SK-N-SH (cell line): ENCODE results near the gene ZDHHC14. TPM values are rescaled to one million over a fixed set of nuclear protein-coding genes. Genes with fewer than 3 reads are reported as not detected.

Source experiments
- CTCF ChIA-PET: fragments of 300-600, 350-600 bp; formaldehyde crosslinking; extraction: SDS; loops from one replicate; lab custom pipeline; 2021; lab: Yijun Ruan, JAX
- POLR2A ChIA-PET: fragments of 350-600 bp; sonication (Branson Sonifier 250); formaldehyde crosslinking; extraction: SDS; loops from one replicate; lab custom pipeline; 2020; ENCODE audit warnings: antibody characterized with exemption, inconsistent platforms; lab: Yijun Ruan, JAX
- DNase-seq: peaks from one replicate; pipeline ENCODE4 v3.0.0; 2012
- H2AFZ ChIP-seq: fragments of 200-600 bp; sonication (generic); 2 replicates; pipeline ENCODE4 v1.8.1; 2016; ENCODE audit warnings: antibody characterized with exemption, mild to moderate bottlenecking, low read depth
- H3F3A ChIP-seq: fragments of 200-600 bp; sonication (generic); replicated peaks from 2 replicates; pipeline ENCODE3; 2016; ENCODE audit warnings: antibody characterized with exemption, mild to moderate bottlenecking; ENCODE audit not compliant: insufficient read depth
- H3K27ac ChIP-seq, 2 experiments: fragments of 200-500 bp in 1 of 2; fragments of 200-600 bp in 1 of 2; sonication (Bioruptor generic) in 1 of 2; sonication (generic), shearing (Covaris generic) in 1 of 2; 2 replicates each; pipeline versions ENCODE4 v1.5.1 to v1.6.1; 2014 to 2016; ENCODE audit warnings: low read depth in 2 of 2, inconsistent platforms in 1 of 2, low read length in 1 of 2, mild to moderate bottlenecking in 1 of 2, mixed read lengths in 1 of 2
- H3K27me3 ChIP-seq: fragments of 200-600 bp; sonication (generic), shearing (Covaris generic); 2 replicates; pipeline ENCODE4 v1.6.1; 2016; ENCODE audit warnings: mixed run types; ENCODE audit not compliant: insufficient read depth
- H3K36me3 ChIP-seq, 2 experiments: fragments of 200-500 bp in 1 of 2; fragments of 200-600 bp in 1 of 2; sonication (Bioruptor generic) in 1 of 2; sonication (generic) in 1 of 2; replicated peaks in 1 of 2; 2 replicates each; pipeline versions ENCODE3 to v1.5.1; 2014 to 2016; ENCODE audit warnings: low read length in 1 of 2, mild to moderate bottlenecking in 1 of 2; ENCODE audit not compliant: insufficient read depth in 2 of 2, control insufficient read depth in 1 of 2
- H3K4me1 ChIP-seq, 2 experiments: fragments of 200-500 bp in 1 of 2; fragments of 200-600 bp in 1 of 2; sonication (Bioruptor generic) in 1 of 2; sonication (generic), shearing (Covaris generic) in 1 of 2; 2 replicates each; pipeline versions ENCODE4 v1.5.1 to v1.6.1; 2014 to 2016; ENCODE audit warnings: low read depth in 1 of 2, low read length in 1 of 2, mixed run types in 1 of 2; ENCODE audit not compliant: insufficient read depth in 2 of 2, control insufficient read depth in 1 of 2
- H3K4me2 ChIP-seq: fragments of 200-600 bp; sonication (generic), shearing (Covaris generic); 2 replicates; pipeline ENCODE4 v1.6.1; 2017; ENCODE audit warnings: mixed run types
- H3K4me3 ChIP-seq, 2 experiments: fragments of 200-500 bp in 1 of 2; fragments of 200-600 bp in 1 of 2; sonication (Bioruptor generic) in 1 of 2; sonication (generic), shearing (Covaris generic) in 1 of 2; 2 replicates each; pipeline versions ENCODE4 v1.5.1 to v1.8.1; 2014 to 2016; ENCODE audit warnings: low read depth in 2 of 2, inconsistent platforms in 1 of 2, low read length in 1 of 2, mild to moderate bottlenecking in 1 of 2, mixed read lengths in 1 of 2, moderate library complexity in 1 of 2
- H3K79me2 ChIP-seq: fragments of 200-600 bp; sonication (generic); 2 replicates; pipeline ENCODE4 v1.8.1; 2017; ENCODE audit warnings: mild to moderate bottlenecking; ENCODE audit not compliant: insufficient read depth
- H3K9ac ChIP-seq: fragments of 200-600 bp; sonication (generic); 2 replicates; pipeline ENCODE4 v1.6.1; 2017; ENCODE audit warnings: mixed run types
- H3K9me2 ChIP-seq: fragments of 200-600 bp; sonication (generic); 2 replicates; pipeline ENCODE4 v1.6.1; 2017; ENCODE audit warnings: mixed run types
- H3K9me3 ChIP-seq: fragments of 200-600 bp; sonication (generic); 2 replicates; pipeline ENCODE4 v1.6.1; 2017; ENCODE audit warnings: mixed run types, mild to moderate bottlenecking, moderate library complexity
- H4K20me1 ChIP-seq: fragments of 200-600 bp; sonication (generic); 2 replicates; pipeline ENCODE4 v1.6.1; 2017; ENCODE audit warnings: mild to moderate bottlenecking, mixed run types; ENCODE audit not compliant: insufficient read depth
- ELF1 ChIP-seq: IDR thresholded peaks from 2 replicates; pipeline ENCODE4 v1.4.0; 2012
- EZH2phosphoT487 ChIP-seq: fragments of 200-600 bp; sonication (generic); IDR thresholded peaks from 2 replicates; pipeline ENCODE4 v1.6.1; 2017; ENCODE audit warnings: low read depth, mixed run types, mild to moderate bottlenecking, antibody characterized with exemption, moderate library complexity, borderline replicate concordance
- FOSL2 ChIP-seq: IDR thresholded peaks from 2 replicates; pipeline ENCODE4 v1.4.0; 2012; ENCODE audit warnings: low read depth, mild to moderate bottlenecking, moderate library complexity, borderline replicate concordance
- FOXJ3 ChIP-seq: sonication (generic); formaldehyde crosslinking; IDR thresholded peaks from 2 replicates; pipeline ENCODE4 v1.5.1; 2020; ENCODE audit warnings: mild to moderate bottlenecking, missing genetic modification reagents
- FOXM1 ChIP-seq: IDR thresholded peaks from 2 replicates; pipeline ENCODE4 v1.4.0; 2012; ENCODE audit warnings: low read depth, mild to moderate bottlenecking
- JUND ChIP-seq: IDR thresholded peaks from 2 replicates; pipeline ENCODE4 v1.4.0; 2012
- MEF2A ChIP-seq: IDR thresholded peaks from 2 replicates; pipeline ENCODE4 v1.4.0; 2012; ENCODE audit warnings: low read depth, borderline replicate concordance
- MXI1 ChIP-seq: IDR thresholded peaks from 2 replicates; pipeline ENCODE4 v1.6.1; 2012; ENCODE audit warnings: mild to moderate bottlenecking, low read depth, low read length, improper control_type of control experiment
- NFIC ChIP-seq: IDR thresholded peaks from 2 replicates; pipeline ENCODE4 v1.4.0; 2012; ENCODE audit warnings: borderline replicate concordance
- NRF1 ChIP-seq: IDR thresholded peaks from 2 replicates; pipeline ENCODE4 v1.6.1; 2012; ENCODE audit warnings: low read depth, mild to moderate bottlenecking, low read length
- PBX3 ChIP-seq: IDR thresholded peaks from 2 replicates; pipeline ENCODE4; 2012
- POLR2AphosphoS5 ChIP-seq: IDR thresholded peaks from 2 replicates; pipeline ENCODE4 v1.6.1; 2012; ENCODE audit warnings: low read depth, low read length
- RAD21 ChIP-seq: IDR thresholded peaks from 2 replicates; pipeline ENCODE4 v1.6.1; 2012; ENCODE audit warnings: mild to moderate bottlenecking, low read length
- RFX5 ChIP-seq: IDR thresholded peaks from 2 replicates; pipeline ENCODE4 v1.6.1; 2012; ENCODE audit warnings: mild to moderate bottlenecking, improper control_type of control experiment, low read length
- RXRA ChIP-seq: IDR thresholded peaks from 2 replicates; pipeline ENCODE4 v1.4.0; 2012; ENCODE audit warnings: low read depth, mild to moderate bottlenecking, borderline replicate concordance
- SMC3 ChIP-seq: IDR thresholded peaks from 2 replicates; pipeline ENCODE4 v1.6.1; 2012; ENCODE audit warnings: low read depth, low read length, improper control_type of control experiment
- YY1 ChIP-seq: IDR thresholded peaks from 2 replicates; pipeline ENCODE4 v1.4.0; 2012; ENCODE audit warnings: low read depth, mild to moderate bottlenecking
- WGBS: methylation state at CpG from one replicate; pipeline ENCODE4 v1.1.6; 2017; ENCODE audit warnings: low lambda C conversion rate; 5-methylcytosine and 5-hydroxymethylcytosine counted together
- polyA plus RNA-seq, 3 experiments: library from polyadenylated mRNA; depleted of rRNA; stranded (reverse); fragments of >200 nt; gene quantifications; 2 replicates each; pipeline ENCODE4 v1.2.3, GENCODE V29; 2012
- TF ChIP-seq, protein P1 (sequence below): fragments of 200-600 bp; sonication (generic); IDR thresholded peaks from 2 replicates; pipeline ENCODE4 v1.6.1; 2017; ENCODE audit warnings: antibody characterized with exemption, mild to moderate bottlenecking, moderate library complexity
- TF ChIP-seq, protein P2 (sequence below): IDR thresholded peaks from 2 replicates; pipeline ENCODE4 v1.6.1; 2012; ENCODE audit warnings: mild to moderate bottlenecking, low read depth, low read length, moderate library complexity
- TF ChIP-seq, protein P3 (sequence below): IDR thresholded peaks from 2 replicates; pipeline ENCODE4 v1.4.0; 2012; ENCODE audit warnings: low read depth, borderline replicate concordance

The ZDHHC14 gene
- polyA plus RNA-seq, 1 of the 3 experiments (the other 2 are of a cell fraction): 5.4 TPM

- Histone ChIP-seq H3K36me3 (no peaks in the 10 kb centered on the region), H3K9me2 (no peaks in the 10 kb centered on the region), H2AFZ (no peak overlapping the region), H3K27ac (no peak overlapping the region), H3F3A (no peaks in the 10 kb centered on the region), H3K27me3 (no peaks in the 10 kb centered on the region), H3K4me3 (no peak overlapping the region), H3K79me2 (no peaks in the 10 kb centered on the region), H3K9me3 (no peaks in the 10 kb centered on the region), H3K4me2 (no peak overlapping the region), H3K4me1 (peaks cover 0 to 22% of the 10 kb centered on the region in 2 experiments; a peak in 1 of 4 replicates), H3K9ac (no peak overlapping the region), H4K20me1 (no peaks in the 10 kb centered on the region)
- ChIA-PET CTCF (no interaction called here), POLR2A (no interaction called here)
- no peak for TF ChIP-seq RFX5
- no peak for DNase-seq
- WGBS: 97% methylated on average over 13 of the region's 13 CpGs
Measured at GRCh38 chr6:157646012-157646411, 265.0 kb downstream of the ZDHHC14 start.

DNA sequence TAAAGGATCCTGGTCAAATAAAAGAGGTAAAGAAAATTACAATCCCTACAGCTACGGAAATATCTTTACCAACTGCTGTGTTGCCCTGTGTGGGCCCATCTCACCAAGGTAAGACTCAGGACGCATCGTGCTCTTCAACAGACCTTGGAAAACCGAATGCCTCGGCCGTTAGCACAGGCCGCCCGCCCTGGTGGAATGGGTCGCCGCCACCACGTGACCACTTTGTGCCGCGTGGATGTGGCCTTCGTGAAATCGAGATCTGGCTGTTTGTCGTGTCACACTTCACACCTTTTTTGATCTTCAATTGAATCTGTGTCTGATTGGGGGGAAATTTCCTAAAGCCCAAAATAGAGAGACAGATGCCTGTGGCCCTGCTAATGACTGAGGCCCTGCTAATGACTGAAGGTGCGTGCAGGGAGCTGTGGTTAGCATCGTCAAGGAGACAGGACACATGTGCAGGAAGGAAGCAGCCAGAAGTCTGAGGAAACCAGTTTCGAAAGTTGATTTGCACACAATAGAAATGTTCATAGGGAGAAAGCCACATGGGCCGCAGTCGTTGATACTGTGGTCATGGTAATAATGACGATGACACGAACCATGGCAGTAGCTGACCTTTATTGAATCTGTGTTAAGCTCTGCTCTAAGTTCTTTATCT lies 266.4 kb downstream of the ZDHHC14 start:
- POLR2A ChIA-PET: no interaction called here
- no peaks in the 10 kb centered on the region for H4K20me1 ChIP-seq

More for the DNA sequence above, 266.4 kb downstream of the ZDHHC14 start:
- Histone ChIP-seq H3K27me3 (no peaks in the 10 kb centered on the region), H3K9me3 (no peaks in the 10 kb centered on the region), H3K4me2 (no peak overlapping the region), H3K9me2 (no peaks in the 10 kb centered on the region), H3K79me2 (no peaks in the 10 kb centered on the region), H2AFZ (no peak overlapping the region), H3K4me3 (no peak overlapping the region), H3K4me1 (peaks cover 0 to 22% of the 10 kb centered on the region in 2 experiments; a peak in 1 of 4 replicates), H3K36me3 (no peaks in the 10 kb centered on the region), H3F3A (no peaks in the 10 kb centered on the region), H3K27ac (no peak overlapping the region), H3K9ac (no peak overlapping the region)
- CTCF ChIA-PET: interaction anchor here (1.1 to 1.4 kb wide), 2 partner anchors 109 kb away, joined by 3 to 4 read pairs; no protein-coding TSS in a partner anchor
- WGBS: 98% methylated on average over 23 of the region's 23 CpGs
- no peak for TF ChIP-seq RAD21
- no peak for TF ChIP-seq MXI1
- TF ChIP-seq, protein P1, sequence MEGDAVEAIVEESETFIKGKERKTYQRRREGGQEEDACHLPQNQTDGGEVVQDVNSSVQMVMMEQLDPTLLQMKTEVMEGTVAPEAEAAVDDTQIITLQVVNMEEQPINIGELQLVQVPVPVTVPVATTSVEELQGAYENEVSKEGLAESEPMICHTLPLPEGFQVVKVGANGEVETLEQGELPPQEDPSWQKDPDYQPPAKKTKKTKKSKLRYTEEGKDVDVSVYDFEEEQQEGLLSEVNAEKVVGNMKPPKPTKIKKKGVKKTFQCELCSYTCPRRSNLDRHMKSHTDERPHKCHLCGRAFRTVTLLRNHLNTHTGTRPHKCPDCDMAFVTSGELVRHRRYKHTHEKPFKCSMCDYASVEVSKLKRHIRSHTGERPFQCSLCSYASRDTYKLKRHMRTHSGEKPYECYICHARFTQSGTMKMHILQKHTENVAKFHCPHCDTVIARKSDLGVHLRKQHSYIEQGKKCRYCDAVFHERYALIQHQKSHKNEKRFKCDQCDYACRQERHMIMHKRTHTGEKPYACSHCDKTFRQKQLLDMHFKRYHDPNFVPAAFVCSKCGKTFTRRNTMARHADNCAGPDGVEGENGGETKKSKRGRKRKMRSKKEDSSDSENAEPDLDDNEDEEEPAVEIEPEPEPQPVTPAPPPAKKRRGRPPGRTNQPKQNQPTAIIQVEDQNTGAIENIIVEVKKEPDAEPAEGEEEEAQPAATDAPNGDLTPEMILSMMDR: no peak
- TF ChIP-seq SMC3: no peak
- no peak for TF ChIP-seq PBX3
- no peak for TF ChIP-seq POLR2AphosphoS5
- TF ChIP-seq FOXJ3 (CRISPR knock-in tag): no peak
- TF ChIP-seq YY1: no peak
- TF ChIP-seq ELF1: no peak
- no peak for TF ChIP-seq NRF1
- no peak for TF ChIP-seq RXRA
- TF ChIP-seq EZH2phosphoT487: no peak
- TF ChIP-seq JUND: no peak
- TF ChIP-seq FOSL2: no peak
- TF ChIP-seq MEF2A: no peak
- TF ChIP-seq NFIC: no peak
- TF ChIP-seq, protein P2, sequence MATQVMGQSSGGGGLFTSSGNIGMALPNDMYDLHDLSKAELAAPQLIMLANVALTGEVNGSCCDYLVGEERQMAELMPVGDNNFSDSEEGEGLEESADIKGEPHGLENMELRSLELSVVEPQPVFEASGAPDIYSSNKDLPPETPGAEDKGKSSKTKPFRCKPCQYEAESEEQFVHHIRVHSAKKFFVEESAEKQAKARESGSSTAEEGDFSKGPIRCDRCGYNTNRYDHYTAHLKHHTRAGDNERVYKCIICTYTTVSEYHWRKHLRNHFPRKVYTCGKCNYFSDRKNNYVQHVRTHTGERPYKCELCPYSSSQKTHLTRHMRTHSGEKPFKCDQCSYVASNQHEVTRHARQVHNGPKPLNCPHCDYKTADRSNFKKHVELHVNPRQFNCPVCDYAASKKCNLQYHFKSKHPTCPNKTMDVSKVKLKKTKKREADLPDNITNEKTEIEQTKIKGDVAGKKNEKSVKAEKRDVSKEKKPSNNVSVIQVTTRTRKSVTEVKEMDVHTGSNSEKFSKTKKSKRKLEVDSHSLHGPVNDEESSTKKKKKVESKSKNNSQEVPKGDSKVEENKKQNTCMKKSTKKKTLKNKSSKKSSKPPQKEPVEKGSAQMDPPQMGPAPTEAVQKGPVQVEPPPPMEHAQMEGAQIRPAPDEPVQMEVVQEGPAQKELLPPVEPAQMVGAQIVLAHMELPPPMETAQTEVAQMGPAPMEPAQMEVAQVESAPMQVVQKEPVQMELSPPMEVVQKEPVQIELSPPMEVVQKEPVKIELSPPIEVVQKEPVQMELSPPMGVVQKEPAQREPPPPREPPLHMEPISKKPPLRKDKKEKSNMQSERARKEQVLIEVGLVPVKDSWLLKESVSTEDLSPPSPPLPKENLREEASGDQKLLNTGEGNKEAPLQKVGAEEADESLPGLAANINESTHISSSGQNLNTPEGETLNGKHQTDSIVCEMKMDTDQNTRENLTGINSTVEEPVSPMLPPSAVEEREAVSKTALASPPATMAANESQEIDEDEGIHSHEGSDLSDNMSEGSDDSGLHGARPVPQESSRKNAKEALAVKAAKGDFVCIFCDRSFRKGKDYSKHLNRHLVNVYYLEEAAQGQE: no peak
- TF ChIP-seq, protein P3, sequence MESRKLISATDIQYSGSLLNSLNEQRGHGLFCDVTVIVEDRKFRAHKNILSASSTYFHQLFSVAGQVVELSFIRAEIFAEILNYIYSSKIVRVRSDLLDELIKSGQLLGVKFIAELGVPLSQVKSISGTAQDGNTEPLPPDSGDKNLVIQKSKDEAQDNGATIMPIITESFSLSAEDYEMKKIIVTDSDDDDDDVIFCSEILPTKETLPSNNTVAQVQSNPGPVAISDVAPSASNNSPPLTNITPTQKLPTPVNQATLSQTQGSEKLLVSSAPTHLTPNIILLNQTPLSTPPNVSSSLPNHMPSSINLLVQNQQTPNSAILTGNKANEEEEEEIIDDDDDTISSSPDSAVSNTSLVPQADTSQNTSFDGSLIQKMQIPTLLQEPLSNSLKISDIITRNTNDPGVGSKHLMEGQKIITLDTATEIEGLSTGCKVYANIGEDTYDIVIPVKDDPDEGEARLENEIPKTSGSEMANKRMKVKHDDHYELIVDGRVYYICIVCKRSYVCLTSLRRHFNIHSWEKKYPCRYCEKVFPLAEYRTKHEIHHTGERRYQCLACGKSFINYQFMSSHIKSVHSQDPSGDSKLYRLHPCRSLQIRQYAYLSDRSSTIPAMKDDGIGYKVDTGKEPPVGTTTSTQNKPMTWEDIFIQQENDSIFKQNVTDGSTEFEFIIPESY: no peak
- TF ChIP-seq FOXM1: no peak
- DNase-seq: no peak
